HepG2 (cell line): Measurements from ENCODE around the gene COA1. TPM values are rescaled to one million over a fixed set of nuclear protein-coding genes. Genes with fewer than 3 reads are reported as not detected.

Experiments used
- ATAC-seq: fragments of 200-7000 bp; cut with Tn5 transposase; 3 replicates; pipeline ENCODE4 v1.9.1; 2020; ENCODE audit warnings: mild to moderate bottlenecking, moderate library complexity
- BruUV-seq: library from RNA; stranded (reverse); fragments of 400-500 nt; replicated peaks from 2 replicates; lab custom pipeline; 2021; lab: Mats Ljungman, UMichigan
- CTCF ChIA-PET: fragments of 300-600 bp; formaldehyde crosslinking; extraction: SDS; loops from one replicate; lab custom pipeline; 2021; ENCODE audit warnings: low total read pairs, inconsistent platforms, low intra/inter-chr PET ratio; lab: Yijun Ruan, JAX
- POLR2A ChIA-PET: fragments of 350-600 bp; sonication (Branson Sonifier 250); formaldehyde crosslinking; loops from one replicate; lab custom pipeline; 2020; ENCODE audit warnings: antibody characterized with exemption, inconsistent platforms; lab: Yijun Ruan, JAX
- DNase-seq: peaks from one replicate; pipeline ENCODE4 v3.0.0-alpha.2; 2015; ENCODE audit warnings: low spot score
- FAIRE-seq: peaks from 3 replicates; lab custom pipeline; 2011; peaks lifted over from hg19 to GRCh38; lab: Jason Lieb, UNC
- H2AFZ ChIP-seq: one replicate; pipeline ENCODE4 v1.6.1; 2011; ENCODE audit warnings: low read length, inconsistent platforms
- H3K27ac ChIP-seq: fragments of 300-600 bp; 3 replicates; pipeline ENCODE4 v1.8.0; 2011; ENCODE audit warnings: mixed run types, mild to moderate bottlenecking, mixed read lengths, low read length, inconsistent platforms; ENCODE audit not compliant: insufficient read depth; ENCODE audit errors: extremely low read length
- H3K27me3 ChIP-seq, 2 experiments: fragments of 200-600 bp in 1 of 2; 2 replicates in 1 of 2; 3 replicates in 1 of 2; pipeline versions ENCODE4 v1.6.0 to v1.8.0; 2011; ENCODE audit warnings: low read length in 2 of 2, mild to moderate bottlenecking in 2 of 2, moderate library complexity in 2 of 2, inconsistent platforms in 1 of 2; ENCODE audit not compliant: insufficient read depth in 2 of 2, control insufficient read depth in 1 of 2
- H3K36me3 ChIP-seq, 2 experiments: fragments of 200-600 bp in 1 of 2; replicated peaks in 1 of 2; 2 replicates in 1 of 2; 3 replicates in 1 of 2; pipeline versions ENCODE4 v1.5.1 to v1.8.0; 2011; ENCODE audit warnings: low read length in 2 of 2, inconsistent platforms in 1 of 2; ENCODE audit not compliant: insufficient read depth in 2 of 2, control insufficient read depth in 1 of 2
- H3K4me1 ChIP-seq: 2 replicates; pipeline ENCODE4 v1.5.1; 2012; ENCODE audit warnings: low read length, inconsistent platforms; ENCODE audit not compliant: insufficient read depth
- H3K4me2 ChIP-seq: 2 replicates; pipeline ENCODE4 v1.6.0; 2011; ENCODE audit warnings: low read depth, low read length, inconsistent platforms
- H3K4me3 ChIP-seq, 3 experiments: fragments of 200-600 bp in 1 of 3; sonication (generic), shearing (Covaris generic) in 1 of 3; replicated peaks in 1 of 3; 2 replicates each; pipeline ENCODE4 v1.5.1; 2011 to 2016; ENCODE audit warnings: low read length in 3 of 3, inconsistent platforms in 2 of 3, low read depth in 2 of 3, mild to moderate bottlenecking in 2 of 3, control low read depth in 1 of 3, mixed read lengths in 1 of 3; ENCODE audit not compliant: insufficient read depth in 1 of 3
- H3K79me2 ChIP-seq: one replicate; pipeline ENCODE4 v1.6.1; 2011; ENCODE audit warnings: low read length, inconsistent platforms; ENCODE audit not compliant: insufficient read depth
- H3K9ac ChIP-seq: 2 replicates; pipeline ENCODE4 v1.6.0; 2011; ENCODE audit warnings: mild to moderate bottlenecking, low read depth, low read length, inconsistent platforms; ENCODE audit not compliant: insufficient read depth
- H3K9me3 ChIP-seq: 2 replicates; pipeline ENCODE4 v1.5.1; 2012; ENCODE audit warnings: mild to moderate bottlenecking, low read length
- H4K20me1 ChIP-seq: 2 replicates; pipeline ENCODE4 v1.6.0; 2011; ENCODE audit warnings: inconsistent platforms, mild to moderate bottlenecking, low read length, moderate library complexity; ENCODE audit not compliant: insufficient read depth
- JUND ChIP-seq: sonication (generic); formaldehyde crosslinking; IDR thresholded peaks from 2 replicates; pipeline ENCODE4 v1.8.0; 2022; ENCODE audit warnings: mild to moderate bottlenecking, missing genetic modification reagents
- MBNL3 ChIP-seq: fragments of 250-450 bp; sonication (Bioruptor Pico); conservative IDR thresholded peaks from 2 replicates; pipeline ENCODE4 v1.8.0; 2022; ENCODE audit warnings: mild to moderate bottlenecking, inconsistent platforms
- NFE2L1 ChIP-seq: sonication (generic); formaldehyde crosslinking; IDR thresholded peaks from 2 replicates; pipeline ENCODE4 v1.4.0; 2020; ENCODE audit warnings: missing genetic modification reagents, mild to moderate bottlenecking, borderline replicate concordance
- SAFB2 ChIP-seq: sonication (generic); formaldehyde crosslinking; IDR thresholded peaks from 2 replicates; pipeline ENCODE4 v1.5.1; 2020; ENCODE audit warnings: missing genetic modification reagents, low read depth, mild to moderate bottlenecking, borderline replicate concordance
- YEATS4 ChIP-seq: sonication (generic); formaldehyde crosslinking; IDR thresholded peaks from 2 replicates; pipeline ENCODE4 v1.4.0; 2020; ENCODE audit warnings: missing genetic modification reagents, borderline replicate concordance
- ZBTB38 ChIP-seq: sonication (generic); formaldehyde crosslinking; IDR thresholded peaks from 2 replicates; pipeline ENCODE4 v1.5.1; 2020; ENCODE audit warnings: mild to moderate bottlenecking, missing genetic modification reagents
- ZNF121 ChIP-seq: sonication (generic); formaldehyde crosslinking; IDR thresholded peaks from 2 replicates; pipeline ENCODE4 v1.5.0; 2020; ENCODE audit warnings: mild to moderate bottlenecking, missing genetic modification reagents
- ZNF274 ChIP-seq: sonication (generic); formaldehyde crosslinking; IDR thresholded peaks from 2 replicates; pipeline ENCODE4 v1.5.1; 2020; ENCODE audit warnings: mild to moderate bottlenecking, missing genetic modification reagents
- ZNF496 ChIP-seq: sonication (generic); formaldehyde crosslinking; IDR thresholded peaks from 2 replicates; pipeline ENCODE4 v1.8.1; 2023; ENCODE audit warnings: mild to moderate bottlenecking, moderate library complexity, missing genetic modification reagents; ENCODE audit not compliant: insufficient replicate concordance
- WGBS: methylation state at CpG from one replicate; pipeline ENCODE4 v1.1.6; 2017; ENCODE audit warnings: low lambda C conversion rate; 5-methylcytosine and 5-hydroxymethylcytosine counted together
- in situ Hi-C: cut with HindIII; loops from 2 replicates; pipeline ENCODE4 v1.10.0; 2017; ENCODE audit warnings: low pct_unique_long_range_greater_than_20kb; ENCODE audit not compliant: extremely low pct_ligation_motif_present
- intact Hi-C: fragments of 100-400 bp; cut with micrococcal nuclease; formaldehyde crosslinking; loops from one replicate; pipeline ENCODE4 v1.10.0; 2022; ENCODE audit not compliant: unreplicated experiment
- polyA plus RNA-seq, 8 experiments: library from polyadenylated mRNA; depleted of rRNA in 3 of 8; stranded (reverse) in 7 of 8; unstranded in 1 of 8; fragments of >200 nt; fragmentation: Illumina TruSeq in 4 of 8; extraction: Trizol in 4 of 8; gene quantifications; 2 replicates each; pipeline versions ENCODE4 v1.2.1 to v1.2.3, GENCODE V29; 2011 to 2016; ENCODE audit warnings: low read depth in 4 of 8, missing spikeins in 1 of 8, mixed read lengths in 1 of 8; ENCODE audit not compliant: insufficient read depth in 1 of 8
- total RNA-seq, 5 experiments: library from RNA; depleted of rRNA; stranded (reverse); fragments of >200 nt; fragmentation: Illumina TruSeq; extraction: Trizol; gene quantifications; 2 replicates each; pipeline ENCODE4 v1.2.3, GENCODE V29; 2016; ENCODE audit warnings: low read depth in 1 of 5
- TF ChIP-seq, protein P1 (sequence below): sonication (generic); formaldehyde crosslinking; IDR thresholded peaks from 2 replicates; pipeline ENCODE4 v1.5.1; 2020; ENCODE audit warnings: mild to moderate bottlenecking, missing genetic modification reagents, borderline replicate concordance
- TF ChIP-seq, protein P2 (sequence below): sonication (generic); formaldehyde crosslinking; IDR thresholded peaks from 2 replicates; pipeline ENCODE4 v1.8.0; 2022; ENCODE audit warnings: mild to moderate bottlenecking, missing genetic modification reagents, borderline replicate concordance

The COA1 gene
- total and polyA plus RNA-seq, 2 of the 13 experiments (the other 11 are each of a cell fraction or from before 2014, with no cell fraction given) = 33.2 to 65.7 TPM

DNA sequence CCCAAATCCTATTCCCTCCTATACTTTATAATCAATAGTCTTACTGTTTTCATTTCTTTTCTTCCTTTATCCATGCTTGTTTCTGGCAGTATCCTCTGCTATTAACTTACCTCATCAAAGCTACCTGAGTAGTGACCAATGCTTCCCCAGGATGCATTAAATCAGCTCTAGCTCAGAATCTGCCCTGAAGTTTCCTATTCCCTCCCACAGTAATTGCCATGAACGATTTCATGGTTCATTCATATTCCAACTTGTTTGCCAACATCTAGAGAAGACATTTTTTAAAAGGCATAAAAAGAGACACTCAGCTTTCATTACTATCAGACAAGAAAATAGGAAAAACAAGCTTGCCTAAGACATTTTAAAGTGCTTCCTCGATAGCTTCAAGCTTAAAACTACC is 42.3 kb downstream of the COA1 start (continued):
- TF ChIP-seq ZNF496 (CRISPR knock-in tag) (no peak), ZBTB38 (CRISPR knock-in tag) (no peak), NFE2L1 (CRISPR knock-in tag) (no peak), YEATS4 (no peak)
- TF ChIP-seq, protein P1, sequence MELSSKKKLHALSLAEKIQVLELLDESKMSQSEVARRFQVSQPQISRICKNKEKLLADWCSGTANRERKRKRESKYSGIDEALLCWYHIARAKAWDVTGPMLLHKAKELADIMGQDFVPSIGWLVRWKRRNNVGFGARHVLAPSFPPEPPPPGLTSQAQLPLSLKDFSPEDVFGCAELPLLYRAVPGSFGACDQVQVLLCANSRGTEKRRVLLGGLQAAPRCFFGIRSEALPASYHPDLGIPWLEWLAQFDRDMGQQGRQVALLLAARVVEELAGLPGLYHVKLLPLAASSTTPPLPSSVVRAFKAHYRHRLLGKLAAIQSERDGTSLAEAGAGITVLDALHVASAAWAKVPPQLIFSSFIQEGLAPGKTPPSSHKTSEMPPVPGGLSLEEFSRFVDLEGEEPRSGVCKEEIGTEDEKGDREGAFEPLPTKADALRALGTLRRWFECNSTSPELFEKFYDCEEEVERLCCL (CRISPR knock-in tag) = no peak
- TF ChIP-seq, protein P2, sequence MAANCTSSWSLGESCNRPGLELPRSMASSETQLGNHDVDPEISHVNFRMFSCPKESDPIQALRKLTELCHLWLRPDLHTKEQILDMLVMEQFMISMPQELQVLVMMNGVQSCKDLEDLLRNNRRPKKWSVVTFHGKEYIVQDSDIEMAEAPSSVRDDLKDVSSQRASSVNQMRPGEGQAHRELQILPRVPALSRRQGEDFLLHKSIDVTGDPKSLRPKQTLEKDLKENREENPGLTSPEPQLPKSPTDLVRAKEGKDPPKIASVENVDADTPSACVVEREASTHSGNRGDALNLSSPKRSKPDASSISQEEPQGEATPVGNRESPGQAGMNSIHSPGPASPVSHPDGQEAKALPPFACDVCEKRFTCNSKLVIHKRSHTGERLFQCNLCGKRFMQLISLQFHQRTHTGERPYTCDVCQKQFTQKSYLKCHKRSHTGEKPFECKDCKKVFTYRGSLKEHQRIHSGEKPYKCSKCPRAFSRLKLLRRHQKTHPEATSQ (CRISPR knock-in tag) = no peak

GRCh38 chr7:43680736-43681135 is 48.6 kb downstream of the COA1 start:
- Histone ChIP-seq H3K4me1 (peaks cover 22% of the 10 kb centered on the region), H3K79me2 (peaks cover 89% of the 10 kb centered on the region), H2AFZ (no peak overlapping the region), H3K27ac (no peak overlapping the region), H3K4me3 (no peak overlapping the region)
- DNase-seq (no peak), ATAC-seq (no peak)
- in situ Hi-C loops = no loop called here
- TF ChIP-seq SAFB2 (no peak), ZNF121 (peak; percentile 54; the same call in 1 of the 2 replicates), JUND (no peak), ZNF274 (CRISPR knock-in tag) (no peak), MBNL3 (CRISPR knock-in tag) (no peak)
- TF ChIP-seq, all 625 proteins: peak for 1
- 97% methylated on average over 3 of the region's 3 CpGs for WGBS
- H3K36me3 ChIP-seq = no peaks in the 10 kb centered on the region
- H3K9me3 ChIP-seq = no peaks in the 10 kb centered on the region
- no peak for FAIRE-seq
- no peak overlapping the region for H3K9ac ChIP-seq
- H4K20me1 ChIP-seq = no peaks in the 10 kb centered on the region; the same call in 1 of the 2 replicates
- no peak overlapping the region for H3K4me2 ChIP-seq
- intact Hi-C loops = no loop called here
- no TSS peak for BruUV-seq
- H3K27me3 ChIP-seq = no peaks in the 10 kb centered on the region
- ChIA-PET CTCF (no interaction called here), POLR2A (no interaction called here)
